Urinary bladder (tissue), 4 donors: ENCODE results near the gene HEPACAM. TPM values are rescaled to one million over a fixed set of nuclear protein-coding genes. Genes with fewer than 3 reads are reported as not detected.

Experiments used
- DNase-seq: peaks from one replicate; pipeline ENCODE4 v3.0.0-alpha.2; 2015; ENCODE audit errors: extremely low spot score
- H3K27ac ChIP-seq: one replicate; pipeline ENCODE4 v1.5.1; 2013; ENCODE audit warnings: low read depth, mild to moderate bottlenecking, moderate library complexity
- H3K36me3 ChIP-seq: one replicate; pipeline ENCODE4 v1.6.1; 2013; ENCODE audit warnings: mild to moderate bottlenecking, moderate library complexity; ENCODE audit not compliant: insufficient read depth
- H3K4me1 ChIP-seq: one replicate; pipeline ENCODE4 v1.6.1; 2013; ENCODE audit warnings: mild to moderate bottlenecking, moderate library complexity; ENCODE audit not compliant: insufficient read depth
- H3K4me3 ChIP-seq: one replicate; pipeline ENCODE4 v1.5.1; 2013; ENCODE audit warnings: low read depth, low read length
- WGBS: extraction: QIAGEN DNeasy Blood & Tissue Kit; methylation state at CpG from one replicate; pipeline ENCODE4 v1.1.7; 2013; 5-methylcytosine and 5-hydroxymethylcytosine counted together
- polyA plus RNA-seq: library from polyadenylated mRNA; stranded (reverse); fragments of 200-250 nt; gene quantifications from one replicate; pipeline ENCODE4 v1.2.3, GENCODE V29; 2013
- total RNA-seq: library from RNA; depleted of rRNA; stranded (reverse); fragments of >200 nt; gene quantifications from one replicate; pipeline ENCODE4 v1.2.3, GENCODE V29; 2014
- donor health status: healthy with polysubstance abuse.
- donor health status: healthy.

Gene HEPACAM
- total and polyA plus RNA-seq, 2 donors = 0.49 TPM; not detected in 1

DNA sequence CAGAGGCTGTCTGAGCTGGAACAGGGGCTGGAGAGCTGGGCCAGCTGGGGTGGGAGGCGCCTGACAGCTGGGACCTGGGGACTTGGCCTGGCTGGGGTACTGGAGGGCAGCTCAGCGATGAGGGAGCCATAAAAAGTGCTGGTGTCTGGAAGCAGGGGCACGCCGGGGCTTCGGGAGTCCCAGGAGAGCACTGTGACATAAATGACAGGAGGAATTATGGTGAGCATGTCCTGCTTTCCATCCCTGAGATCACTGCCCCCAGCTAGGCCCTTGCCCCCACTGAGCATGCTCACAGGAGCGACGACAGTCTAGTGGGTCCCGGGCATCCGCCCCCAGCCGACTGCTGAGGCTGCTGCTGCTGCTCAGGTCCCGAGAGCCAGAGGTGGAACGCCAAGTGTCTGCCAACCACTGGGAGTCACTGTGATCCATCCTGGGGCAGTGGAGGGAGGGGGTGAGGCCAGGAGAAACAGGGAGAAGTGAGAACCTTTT is 44.4 kb downstream of the HEPACAM start:
- Histone ChIP-seq H3K36me3 (no peaks in the 10 kb centered on the region), H3K4me3 (no peak overlapping the region), H3K4me1 (no peaks in the 10 kb centered on the region), H3K27ac (no peak overlapping the region)
- no peak for DNase-seq
- 29% methylated on average over 12 of the region's 12 CpGs for WGBS

DNA sequence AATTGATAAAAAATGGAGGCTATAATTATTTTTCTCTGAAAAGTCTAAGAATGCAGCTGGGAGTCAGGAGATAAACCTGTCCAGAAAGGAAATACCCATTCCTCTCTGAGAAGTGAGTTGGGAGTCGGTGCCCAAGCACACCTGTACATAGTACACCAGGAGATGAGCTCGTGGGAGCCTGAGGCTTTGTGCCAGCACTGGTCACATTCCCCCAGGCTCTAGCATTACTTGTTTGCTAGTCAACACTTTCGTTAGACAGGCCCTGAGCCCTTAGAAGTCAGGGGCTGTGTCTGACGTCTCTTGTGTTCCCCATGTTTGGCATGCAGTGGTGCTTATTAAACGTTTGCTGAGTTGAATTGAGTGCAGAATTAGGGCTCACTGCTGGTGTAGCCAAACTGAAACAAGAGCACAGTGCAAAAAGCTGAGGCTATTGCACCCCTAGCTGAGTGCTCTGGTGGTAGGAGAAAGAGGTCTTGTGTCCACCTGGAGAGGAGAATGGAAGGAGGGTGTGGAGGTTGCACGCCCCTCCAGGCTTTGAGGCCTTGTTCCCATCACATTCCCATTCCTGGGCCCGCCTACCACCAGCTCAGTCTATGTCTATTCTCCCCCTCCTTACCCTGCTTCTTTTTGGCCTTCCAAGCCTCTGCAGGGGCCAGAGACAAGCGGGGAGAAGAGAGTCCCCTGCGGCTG is 45.0 kb downstream of the HEPACAM start:
- Histone ChIP-seq H3K4me3 (no peak overlapping the region), H3K36me3 (no peaks in the 10 kb centered on the region), H3K27ac (no peak overlapping the region), H3K4me1 (no peaks in the 10 kb centered on the region)
- DNase-seq = no peak
- 61% methylated on average over 9 of the region's 9 CpGs for WGBS

DNA sequence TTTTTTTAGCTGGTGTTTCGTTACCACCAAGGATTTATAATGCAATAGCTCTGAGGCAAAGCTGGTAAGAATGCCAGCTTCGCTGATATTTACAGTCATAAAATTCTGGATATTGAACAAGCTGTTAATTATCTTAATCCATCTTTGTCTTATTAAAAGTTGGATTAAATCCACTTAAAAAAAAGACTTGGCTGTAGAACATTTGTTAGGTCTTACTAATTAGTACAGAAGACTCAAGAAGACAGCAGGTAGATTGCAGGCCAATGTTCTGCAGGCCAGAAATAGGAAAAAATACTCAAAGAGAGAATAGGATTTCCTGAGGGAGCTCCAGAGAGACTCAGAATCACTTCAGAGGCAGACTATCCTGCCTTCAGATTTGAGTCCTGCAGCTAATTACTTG is 45.7 kb downstream of the HEPACAM start:
- H3K4me3 ChIP-seq = no peak overlapping the region
- H3K4me1 ChIP-seq = no peaks in the 10 kb centered on the region
- DNase-seq = no peak
- WGBS = 91% methylated on average over 2 of the region's 2 CpGs
- no peaks in the 10 kb centered on the region for H3K36me3 ChIP-seq
- H3K27ac ChIP-seq = no peak overlapping the region

DNA sequence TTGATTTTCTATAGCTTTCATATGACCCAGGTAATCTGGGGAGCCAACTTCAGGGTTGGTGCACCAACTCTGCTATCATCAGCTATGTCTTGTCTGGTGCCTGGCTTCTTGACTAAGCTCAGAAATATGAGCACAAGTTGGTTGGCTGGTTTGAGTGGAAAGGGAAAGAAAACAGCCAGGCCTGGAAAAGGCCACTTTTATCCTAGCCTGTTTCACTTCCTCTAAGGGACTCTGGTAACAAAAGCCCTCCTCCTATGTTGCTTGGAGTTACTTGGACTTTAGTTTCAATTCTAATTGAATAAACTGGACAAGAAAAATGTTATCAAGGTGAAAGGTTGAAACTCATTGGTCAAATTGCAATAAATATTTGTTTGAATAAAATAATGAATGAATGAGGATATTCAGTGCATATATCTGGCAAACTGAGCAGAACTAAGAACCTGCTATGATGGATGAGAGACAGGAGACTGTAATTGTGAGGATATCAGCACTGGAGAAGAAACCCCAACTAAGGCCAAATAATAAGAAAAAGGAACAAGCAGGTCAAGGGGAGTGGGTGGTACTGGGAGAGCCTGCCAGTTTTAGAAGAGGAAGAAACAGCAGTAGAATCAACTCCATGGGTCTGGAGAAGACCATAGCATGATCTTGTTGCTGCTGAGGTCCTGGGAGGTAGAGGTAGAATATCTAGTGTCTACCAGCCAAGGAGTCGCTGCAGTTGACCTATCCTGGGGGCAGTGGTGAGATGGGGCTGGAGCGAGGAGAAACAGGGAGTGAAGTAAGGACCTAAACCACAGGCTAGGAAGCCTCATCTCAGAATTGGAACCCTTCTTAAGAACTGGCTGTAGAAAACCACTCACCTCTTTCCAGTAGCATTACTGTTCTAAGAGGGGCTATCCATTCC is 46.4 kb downstream of the HEPACAM start:
- H3K27ac ChIP-seq = no peak overlapping the region
- 95% methylated on average over 2 of the region's 2 CpGs for WGBS
- H3K36me3 ChIP-seq = no peaks in the 10 kb centered on the region
- H3K4me1 ChIP-seq = no peaks in the 10 kb centered on the region
- DNase-seq = no peak
- no peak overlapping the region for H3K4me3 ChIP-seq

DNA sequence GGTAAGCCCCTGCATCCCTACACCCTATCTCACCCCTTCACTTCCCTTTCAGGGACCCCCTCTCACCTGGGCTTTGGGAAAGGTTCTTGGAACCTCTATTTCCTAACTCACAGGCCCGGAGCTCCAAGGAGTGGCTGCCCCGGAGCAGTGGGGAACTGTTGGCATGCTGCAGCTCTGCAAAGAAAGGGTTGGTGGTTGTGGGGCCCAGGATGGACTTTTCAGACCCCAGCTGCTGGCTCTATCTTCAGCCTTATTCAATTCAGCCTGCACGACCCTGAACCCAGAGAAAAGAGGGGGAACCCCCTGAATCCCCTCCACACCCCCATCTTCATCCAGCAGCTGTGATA is 48.2 kb downstream of the HEPACAM start:
- Histone ChIP-seq H3K36me3 (no peaks in the 10 kb centered on the region), H3K4me3 (no peak overlapping the region), H3K27ac (no peak overlapping the region), H3K4me1 (no peaks in the 10 kb centered on the region)
- DNase-seq = no peak
- 75% methylated on average over 3 of the region's 3 CpGs for WGBS

DNA sequence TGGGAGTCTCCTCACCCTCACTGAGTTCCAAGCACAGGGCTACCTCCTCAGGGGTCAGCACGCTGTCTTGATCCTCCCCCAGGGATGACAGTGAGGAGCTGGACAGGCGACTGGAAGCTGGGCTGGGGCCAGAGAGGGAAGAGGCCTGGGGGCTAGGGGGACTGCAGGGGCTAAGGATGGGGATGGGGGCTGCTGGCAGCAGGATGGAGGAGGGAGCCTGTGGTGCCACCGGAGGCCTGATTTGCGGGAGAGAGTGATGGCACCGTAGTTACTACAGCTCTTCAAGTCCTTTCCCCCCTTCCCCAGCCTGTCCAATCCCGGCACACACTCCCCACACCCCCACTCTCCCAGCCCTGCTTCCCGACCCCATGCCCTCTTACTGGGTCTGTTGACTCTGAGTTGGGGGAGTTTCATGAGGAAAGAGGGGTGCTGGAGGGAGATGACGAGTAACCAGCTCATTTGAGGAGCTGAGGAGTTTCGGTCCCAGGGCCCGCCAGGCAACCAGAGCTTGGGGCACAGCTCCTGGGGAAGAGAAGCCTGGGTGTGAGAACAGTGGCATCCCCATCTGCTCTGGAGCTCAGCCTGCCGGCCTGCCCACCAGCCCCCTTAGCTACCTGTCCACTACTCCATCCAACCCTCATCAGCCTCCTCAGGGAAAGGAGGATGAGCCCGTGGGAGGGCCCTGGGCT is 48.7 kb downstream of the HEPACAM start:
- 82% methylated on average over 12 of the region's 12 CpGs for WGBS
- H3K4me1 ChIP-seq = no peaks in the 10 kb centered on the region
- no peaks in the 10 kb centered on the region for H3K36me3 ChIP-seq
- H3K4me3 ChIP-seq = no peak overlapping the region
- DNase-seq = no peak
- H3K27ac ChIP-seq = no peak overlapping the region

DNA sequence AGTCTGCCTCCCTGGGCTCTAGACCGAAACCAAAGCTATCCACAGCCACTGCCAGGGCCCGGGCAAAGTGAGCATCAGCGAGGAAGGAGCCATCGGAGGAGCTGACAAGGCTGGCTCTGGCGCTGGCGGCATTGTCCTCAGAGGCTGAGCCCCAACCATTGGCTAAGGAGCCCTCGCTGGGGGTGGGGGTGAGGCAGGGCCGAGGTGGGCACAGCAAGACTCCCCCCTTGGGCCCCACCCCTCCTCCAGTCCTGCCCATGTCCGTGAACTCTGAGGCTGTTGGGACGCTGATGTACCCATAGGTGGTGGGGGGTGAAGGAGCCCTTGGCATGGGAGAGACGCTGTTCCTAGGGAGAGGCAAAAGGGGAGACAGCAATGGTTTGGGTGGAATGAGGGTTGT is 49.4 kb downstream of the HEPACAM start:
- WGBS = 85% methylated on average over 11 of the region's 11 CpGs
- DNase-seq = no peak
- H3K27ac ChIP-seq = no peak overlapping the region
- H3K4me3 ChIP-seq = no peak overlapping the region
- H3K36me3 ChIP-seq = no peaks in the 10 kb centered on the region
- H3K4me1 ChIP-seq = no peaks in the 10 kb centered on the region

DNA sequence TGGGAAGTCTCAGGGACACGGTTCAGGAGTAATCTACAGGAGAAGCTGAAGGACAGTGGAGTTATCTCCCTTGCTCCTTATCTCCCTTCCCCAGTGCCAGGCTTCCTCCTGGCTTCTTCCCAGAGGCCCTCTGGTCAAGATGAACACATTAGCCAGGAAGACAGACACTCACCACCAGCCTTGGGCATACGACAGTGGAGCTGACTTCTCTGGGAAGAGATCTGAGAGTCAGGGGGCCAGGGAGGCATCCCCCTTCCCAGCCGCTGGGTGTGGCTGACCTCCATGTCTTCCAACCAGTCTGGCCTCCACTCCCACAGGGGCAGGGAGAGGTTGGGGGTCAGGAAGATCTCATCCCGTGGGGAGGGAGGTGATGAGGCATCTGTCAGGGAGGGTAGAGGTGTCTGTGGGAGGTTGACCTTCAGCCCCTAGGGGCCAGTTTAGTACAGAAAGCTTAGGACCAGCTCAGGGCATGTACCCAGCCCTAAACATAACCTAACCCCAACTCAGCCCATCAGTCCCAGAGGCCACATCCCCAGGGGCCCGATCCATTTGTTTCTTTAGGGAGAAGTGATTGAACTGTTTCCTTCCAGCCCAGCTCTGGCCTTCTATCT is 50.9 kb downstream of the HEPACAM start:
- Histone ChIP-seq H3K4me3 (no peak overlapping the region), H3K4me1 (no peaks in the 10 kb centered on the region), H3K27ac (no peak overlapping the region), H3K36me3 (no peaks in the 10 kb centered on the region)
- DNase-seq = no peak
- WGBS = 72% methylated on average over 5 of the region's 5 CpGs

DNA sequence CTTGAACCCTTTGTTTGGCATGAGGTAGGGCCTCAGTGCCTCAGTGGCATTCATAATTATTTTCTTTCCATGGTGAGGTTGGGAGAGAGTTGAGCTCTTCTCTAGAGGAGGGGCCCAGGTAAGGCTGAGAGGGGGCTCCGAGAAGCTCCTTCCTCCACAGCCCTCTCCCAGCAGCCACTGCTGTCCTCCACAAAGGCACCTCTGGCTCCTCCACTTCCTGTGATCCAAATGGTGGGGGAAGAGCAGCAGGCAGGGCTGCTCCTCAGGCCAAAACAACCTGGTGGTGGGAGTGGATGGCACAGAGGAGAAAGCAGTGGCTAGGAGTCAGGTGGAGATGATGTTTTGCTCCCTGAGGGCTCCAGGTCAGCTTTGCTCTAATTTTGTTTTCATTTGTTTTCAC is 51.5 kb downstream of the HEPACAM start:
- 86% methylated on average over 1 of the region's 1 CpG for WGBS
- no peak for DNase-seq
- no peaks in the 10 kb centered on the region for H3K4me1 ChIP-seq
- H3K27ac ChIP-seq = no peak overlapping the region
- no peak overlapping the region for H3K4me3 ChIP-seq
- H3K36me3 ChIP-seq = no peaks in the 10 kb centered on the region

DNA sequence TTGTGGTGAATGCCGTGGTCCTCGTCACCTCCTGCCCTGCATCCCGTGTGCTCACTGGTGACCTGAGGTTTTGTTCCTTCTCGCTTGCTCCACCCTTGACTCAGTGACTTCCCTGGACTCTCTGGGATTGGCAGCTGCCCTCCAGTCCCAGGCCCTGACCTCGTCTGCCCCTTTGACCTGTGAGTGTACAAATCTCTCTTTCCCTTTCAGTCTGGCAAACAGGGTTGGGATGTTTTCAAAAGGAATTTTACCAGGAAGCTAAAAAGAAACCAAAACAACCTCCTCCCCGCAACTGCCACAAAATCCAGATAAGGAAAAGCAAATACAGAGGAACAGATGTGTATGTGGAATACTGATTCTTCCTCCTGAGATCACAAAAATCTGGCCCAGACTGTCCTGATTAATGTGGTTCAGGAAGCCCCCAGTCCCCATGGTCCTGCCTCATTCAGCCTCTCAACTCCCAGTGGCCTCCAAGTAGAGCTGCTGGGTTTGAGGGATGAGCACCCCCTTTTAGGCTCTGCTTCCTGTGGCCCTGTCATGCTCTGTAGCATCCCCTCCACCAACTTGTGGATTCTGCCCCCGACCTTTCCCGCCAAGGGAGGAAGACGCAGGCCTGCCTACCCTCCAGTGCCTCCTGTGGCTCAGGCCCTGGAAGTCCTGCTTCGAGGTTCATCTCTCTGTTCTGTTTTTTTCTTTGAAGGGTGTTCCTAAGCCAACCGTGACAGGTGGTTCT is 53.3 kb downstream of the HEPACAM start:
- H3K27ac ChIP-seq = no peak overlapping the region
- no peaks in the 10 kb centered on the region for H3K36me3 ChIP-seq
- DNase-seq = no peak
- no peaks in the 10 kb centered on the region for H3K4me1 ChIP-seq
- no peak overlapping the region for H3K4me3 ChIP-seq
- 49% methylated on average over 11 of the region's 11 CpGs for WGBS

DNA sequence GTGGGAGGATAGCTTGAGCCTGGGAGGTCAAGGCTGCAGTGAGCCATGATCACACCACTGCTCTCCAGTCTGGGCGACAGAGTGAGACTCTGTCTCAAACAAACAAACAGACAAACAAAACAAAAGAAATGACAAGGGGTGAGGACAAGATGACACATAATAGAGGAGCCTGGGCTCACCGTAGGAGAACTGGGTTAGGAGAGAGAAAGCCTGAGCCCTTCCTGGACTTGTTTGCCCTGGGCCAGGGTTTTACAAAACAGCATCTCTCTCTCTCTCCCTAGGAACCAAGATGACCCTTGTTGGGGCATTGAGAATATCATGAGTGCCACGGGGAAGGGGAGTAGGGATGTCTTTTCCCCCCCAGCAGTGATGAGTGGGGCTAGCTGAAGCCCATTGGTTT is 54.9 kb downstream of the HEPACAM start:
- Histone ChIP-seq H3K4me1 (no peaks in the 10 kb centered on the region), H3K36me3 (no peaks in the 10 kb centered on the region), H3K27ac (no peak overlapping the region), H3K4me3 (no peak overlapping the region)
- DNase-seq = no peak
- 84% methylated on average over 3 of the region's 3 CpGs for WGBS

DNA sequence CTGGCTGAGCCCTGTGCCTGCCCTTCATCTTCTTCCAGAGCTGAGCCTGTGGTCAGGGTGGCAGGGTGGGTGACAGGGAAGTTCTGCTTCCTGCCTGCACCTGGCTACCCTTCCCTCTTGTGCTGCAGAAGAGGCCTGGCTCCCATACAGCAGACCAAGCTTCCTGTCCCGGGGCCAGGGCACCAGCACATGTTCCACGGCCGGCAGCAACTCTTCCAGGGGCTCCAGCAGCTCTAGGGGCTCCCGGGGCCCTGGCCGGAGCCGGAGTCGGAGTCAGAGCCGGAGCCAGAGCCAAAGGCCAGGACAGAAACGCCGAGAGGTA is 55.6 kb downstream of the HEPACAM start:
- Histone ChIP-seq H3K4me1 (no peaks in the 10 kb centered on the region), H3K4me3 (no peak overlapping the region), H3K36me3 (no peaks in the 10 kb centered on the region), H3K27ac (no peak overlapping the region)
- WGBS = 67% methylated on average over 10 of the region's 10 CpGs
- no peak for DNase-seq
